ENCODE data around the gene ADPRS.
A peak's percentile ranks its signal among the peaks of the same experiment; 100 is the strongest.

Gene ADPRS

GRCh38 chr1:36088577-36089392 is at the start of gene ADPRS:
ADPRS (plus strand) TSS chr1:36088892; CDS start chr1:36088905, 13 bp downstream.
- peak; percentile 97 for DNase-seq (ENCODE audit: low spot score)

GRCh38 chr1:36040238-36040637 is 48.5 kb upstream of the ADPRS start:
- DNase-seq (ENCODE audit: low spot score), result no peak

- DNase-seq (ENCODE audit: low spot score), result no peak
Observed at GRCh38 chr1:36051821-36052220, 36.9 kb upstream of the ADPRS start.

GRCh38 chr1:36053978-36054377 is 34.7 kb upstream of the ADPRS start:
- DNase-seq (ENCODE audit: low spot score), result no peak

- no peak for DNase-seq (ENCODE audit: low spot score)
Observed at GRCh38 chr1:36055706-36056105, 33.0 kb upstream of the ADPRS start.

- no peak for DNase-seq (ENCODE audit: low spot score)
Observed at GRCh38 chr1:36062315-36062714, 26.4 kb upstream of the ADPRS start.

- DNase-seq (ENCODE audit: low spot score), result no peak
Observed at GRCh38 chr1:36067871-36068270, 20.8 kb upstream of the ADPRS start.

- no peak for DNase-seq (ENCODE audit: low spot score)
Observed at GRCh38 chr1:36068866-36069265, 19.8 kb upstream of the ADPRS start.

GRCh38 chr1:36070349-36070748 is 18.3 kb upstream of the ADPRS start:
- no peak for DNase-seq (ENCODE audit: low spot score)

GRCh38 chr1:36076979-36077573 is 11.6 kb upstream of the ADPRS start:
- DNase-seq (ENCODE audit: low spot score), result no peak

GRCh38 chr1:36080236-36080635 is 8.5 kb upstream of the ADPRS start:
- no peak for DNase-seq (ENCODE audit: low spot score)

- DNase-seq (ENCODE audit: low spot score), result no peak
Observed at GRCh38 chr1:36080801-36081200, 7.9 kb upstream of the ADPRS start.

- no peak for DNase-seq (ENCODE audit: low spot score)
Observed at GRCh38 chr1:36081926-36082485, 6.7 kb upstream of the ADPRS start.

- DNase-seq (ENCODE audit: low spot score), result no peak
Observed at GRCh38 chr1:36083219-36083618, 5.5 kb upstream of the ADPRS start.

GRCh38 chr1:36083635-36084496 is 4.8 kb upstream of the ADPRS start, which contains the start of gene TEKT2:
TEKT2 (plus strand) TSS chr1:36084094; CDS start chr1:36084922, 828 bp downstream.
- peak; percentile 93 for DNase-seq (ENCODE audit: low spot score)

GRCh38 chr1:36084497-36085115 is 4.1 kb upstream of the ADPRS start:
- DNase-seq (ENCODE audit: low spot score), result no peak

- DNase-seq (ENCODE audit: low spot score), result no peak
Observed at GRCh38 chr1:36085126-36085525, 3.6 kb upstream of the ADPRS start.

- no peak for DNase-seq (ENCODE audit: low spot score)
Observed at GRCh38 chr1:36085686-36086526, 2.8 kb upstream of the ADPRS start.

GRCh38 chr1:36086529-36087232 is 2.0 kb upstream of the ADPRS start:
- DNase-seq (ENCODE audit: low spot score), result no peak

Data from iPS-NIHi11 (cell line).